Activated naive CD4-positive, alpha-beta T cell treated with anti-CD3 and anti-CD28 coated beads, Interleukin-2, amount 50 U/mL, for 16 hours (primary cell): Measurements from ENCODE around the gene H2AZ1.
A peak's percentile ranks its signal among the peaks of the same experiment; 100 is the strongest.
"Not testable (repeated sequence)": the region's sequence is repeated elsewhere in the genome, so short reads cannot be mapped to it uniquely, and the experiment has no call there.

Experiments used
- DNase-seq: peaks from one replicate; pipeline ENCODE4 v3.0.0-alpha.2; 2020

H2AZ1 gene

GRCh38 chr4:99949999-99950912, at the start of gene H2AZ1:
TSS of gene H2AZ1 (minus strand) at chr4:99950275. CDS start at chr4:99950170, 105 bp downstream.
- peak; percentile 98 for DNase-seq

GRCh38 chr4:99998062-99998867, 48.2 kb upstream of the H2AZ1 start:
- DNase-seq: no peak

- DNase-seq: no peak
These were observed 41.7 kb upstream of the H2AZ1 start for GRCh38 chr4:99991741-99992140.

- DNase-seq: no peak
These were observed 37.6 kb upstream of the H2AZ1 start for GRCh38 chr4:99987681-99988080.

GRCh38 chr4:99986792-99987191, 36.7 kb upstream of the H2AZ1 start:
- DNase-seq: no peak

- no peak for DNase-seq
These were observed 33.3 kb upstream of the H2AZ1 start for GRCh38 chr4:99983289-99983943.

GRCh38 chr4:99979872-99980271, 29.8 kb upstream of the H2AZ1 start:
- no peak for DNase-seq

- DNase-seq: no peak
These were observed 21.5 kb upstream of the H2AZ1 start for GRCh38 chr4:99971453-99972111.

- DNase-seq: no peak
These were observed 18.3 kb upstream of the H2AZ1 start for GRCh38 chr4:99968330-99968729.

GRCh38 chr4:99966692-99967091, 16.6 kb upstream of the H2AZ1 start:
- no peak for DNase-seq

GRCh38 chr4:99965674-99966350, 15.7 kb upstream of the H2AZ1 start:
- no peak for DNase-seq

GRCh38 chr4:99965173-99965572, 15.1 kb upstream of the H2AZ1 start:
- no peak for DNase-seq

- DNase-seq: no peak
These were observed 11.6 kb upstream of the H2AZ1 start for GRCh38 chr4:99961711-99962110.

GRCh38 chr4:99960648-99961047, 10.6 kb upstream of the H2AZ1 start:
- DNase-seq: no peak

- DNase-seq: not testable (repeated sequence)
These were observed 8.1 kb upstream of the H2AZ1 start for GRCh38 chr4:99958207-99958606.

- DNase-seq: no peak
These were observed 809 bp upstream of the H2AZ1 start for GRCh38 chr4:99950913-99951254.

GRCh38 chr4:99949034-99949998, 759 bp downstream of the H2AZ1 start:
- DNase-seq: peak; percentile 90

- no peak for DNase-seq
These were observed 2.5 kb downstream of the H2AZ1 start for GRCh38 chr4:99947608-99948007.

GRCh38 chr4:99947190-99947578, 2.9 kb downstream of the H2AZ1 start:
- no peak for DNase-seq

- DNase-seq: peak; percentile 81
These were observed 3.5 kb downstream of the H2AZ1 start, which contains the start of gene DNAJB14 for GRCh38 chr4:99946356-99947189. TSS of gene DNAJB14 (minus strand) at chr4:99946618. CDS start at chr4:99946571, 47 bp downstream.
